Epithelial cell of prostate (primary cell): ENCODE measurements around the gene CAPN8.

Source experiments
- DNase-seq: peaks from one replicate; pipeline ENCODE4 v3.0.0-alpha.2; 2011; ENCODE audit warnings: low read depth, low spot score
- H3K27ac ChIP-seq: fragments of 450-650 bp; 2 replicates; pipeline ENCODE4 v1.5.1; 2017; ENCODE audit warnings: mild to moderate bottlenecking

Gene CAPN8

DNA sequence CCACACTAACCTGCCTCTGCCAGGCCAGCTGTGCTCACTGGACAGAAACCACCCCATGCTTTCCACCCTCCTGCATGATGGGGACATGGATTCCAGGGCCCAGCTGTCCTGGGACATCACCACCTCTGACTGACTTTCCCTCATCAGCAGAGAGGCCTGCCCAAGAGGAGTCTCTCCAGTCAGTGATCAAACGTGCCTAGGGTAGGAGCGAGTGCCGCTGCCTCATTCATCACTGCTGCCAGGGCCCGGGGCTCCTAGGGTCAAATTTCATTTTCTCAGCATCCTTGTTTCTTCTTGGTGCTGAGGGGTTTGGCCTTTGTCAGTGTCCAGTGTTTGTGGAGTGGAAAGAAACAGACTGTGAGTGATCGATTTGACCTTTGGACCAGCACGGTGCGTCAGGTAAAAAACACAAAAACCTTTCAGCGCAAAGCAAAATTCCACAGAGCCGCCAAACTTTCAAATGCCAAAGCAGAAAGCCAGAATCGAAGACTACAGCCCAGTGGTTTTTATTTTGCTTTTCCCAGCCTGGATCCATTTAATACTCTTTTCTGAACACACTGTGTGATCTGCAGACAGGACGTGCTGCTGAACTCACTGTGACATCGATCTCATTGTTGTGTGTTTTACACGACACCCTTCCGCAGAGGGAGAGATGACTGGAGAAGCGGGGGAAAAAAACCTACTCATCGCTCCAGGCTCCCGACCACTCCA lies 43.2 kb downstream of the CAPN8 start:
- no peak for DNase-seq
- no peak overlapping the region for H3K27ac ChIP-seq

DNA sequence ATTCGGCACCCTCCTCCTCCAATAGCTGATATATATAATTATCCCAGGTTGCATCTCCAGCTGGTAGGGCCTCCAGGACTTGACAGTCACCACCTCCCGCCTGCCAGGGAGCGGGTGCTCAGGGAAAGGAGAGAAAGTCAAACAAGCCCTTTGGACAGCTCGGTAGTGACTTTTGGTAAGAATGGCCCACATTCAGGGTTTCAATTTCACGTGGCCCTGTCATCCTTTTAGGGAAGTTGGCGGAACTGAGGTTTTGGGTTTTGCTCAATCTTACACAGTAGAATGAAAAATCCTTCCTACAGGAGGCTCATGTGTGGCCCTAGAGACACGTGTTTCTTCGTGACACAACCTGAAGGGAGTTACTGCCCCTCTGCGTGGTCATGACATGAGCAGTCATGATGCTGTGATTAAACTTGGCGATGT lies 44.2 kb downstream of the CAPN8 start:
- no peak for DNase-seq
- no peak overlapping the region for H3K27ac ChIP-seq

DNA sequence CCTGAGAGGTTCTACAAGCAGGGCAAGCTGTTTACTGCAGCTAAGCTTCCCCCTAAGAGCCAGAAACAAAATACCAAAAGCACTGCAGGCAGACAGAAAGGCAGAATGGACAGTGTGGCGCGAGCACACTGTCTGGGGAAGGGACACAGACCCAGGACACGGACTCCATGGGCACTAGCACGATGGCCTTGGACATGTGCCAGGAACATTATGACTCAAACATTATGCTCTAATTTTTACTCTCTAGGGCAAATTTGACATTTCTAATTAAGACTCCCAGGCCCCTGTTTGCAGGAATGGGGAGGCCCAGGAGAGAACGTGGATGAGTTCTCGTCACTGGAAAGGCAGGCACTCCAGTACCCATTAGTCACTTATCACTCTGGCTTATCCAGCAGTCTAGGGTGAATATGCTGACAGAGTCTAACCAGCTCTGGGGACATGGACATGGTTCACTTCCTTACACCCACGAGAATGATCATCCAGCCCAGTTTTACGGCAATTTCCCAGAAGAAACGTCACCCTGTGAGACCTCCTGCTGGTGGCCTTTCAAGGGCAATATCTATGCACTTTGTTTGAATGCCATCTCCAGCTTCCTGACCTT lies 45.1 kb downstream of the CAPN8 start:
- no peak overlapping the region for H3K27ac ChIP-seq
- DNase-seq = no peak

DNA sequence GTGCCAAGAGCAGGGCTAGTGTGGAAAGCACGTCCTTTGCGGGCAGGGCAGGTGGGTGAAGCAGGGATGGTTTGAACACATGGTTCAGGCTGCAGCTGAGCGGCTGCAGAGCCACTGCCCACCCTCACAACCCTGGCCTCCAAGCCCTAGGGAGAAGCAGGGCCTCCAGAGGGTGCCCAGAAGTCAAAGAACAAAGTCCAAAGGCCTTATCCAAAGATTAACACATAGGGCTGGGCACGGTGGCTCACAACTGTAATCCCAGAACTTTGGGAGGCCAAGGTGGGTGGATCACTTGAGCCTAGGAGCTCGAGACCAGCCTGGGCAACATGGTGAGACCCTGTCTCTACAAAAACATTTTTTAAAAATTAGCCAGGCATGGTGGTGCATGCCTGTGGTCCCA lies 46.8 kb downstream of the CAPN8 start:
- no peak for DNase-seq
- no peak overlapping the region for H3K27ac ChIP-seq

DNA sequence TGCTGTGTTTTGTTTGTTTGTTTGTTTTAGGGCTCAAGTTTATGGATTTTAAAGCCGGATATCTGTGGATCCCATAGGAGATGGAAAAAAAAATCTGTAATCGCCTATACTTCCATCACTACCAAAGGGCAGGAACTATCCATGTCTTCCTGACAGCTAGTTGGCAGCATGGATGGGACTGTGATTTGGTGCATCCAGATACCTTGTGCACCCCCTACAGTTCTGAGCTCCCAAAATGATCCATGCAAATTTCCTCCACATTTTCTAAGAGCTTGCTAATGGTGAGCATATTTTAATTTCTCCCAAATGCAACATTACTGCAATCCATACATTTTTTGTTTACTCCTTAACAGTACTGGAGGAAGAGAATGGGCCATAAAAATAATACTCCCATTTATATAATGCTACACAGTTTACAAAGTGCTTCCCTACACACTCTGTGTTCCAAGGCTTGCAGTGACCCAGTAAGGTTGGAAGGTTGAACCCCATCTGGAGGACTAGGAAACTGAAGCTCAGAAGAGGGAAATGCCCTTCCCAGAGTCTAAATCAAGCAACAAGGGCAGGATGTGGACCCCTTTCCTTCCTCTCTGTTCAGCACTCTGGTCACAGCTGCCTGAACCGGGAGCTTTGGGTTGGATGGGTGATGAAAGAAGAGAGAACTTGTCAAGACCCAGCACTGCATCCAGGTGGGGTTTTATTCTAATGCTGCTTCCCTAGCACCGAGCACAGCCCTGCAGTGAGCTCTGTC lies 48.0 kb downstream of the CAPN8 start:
- H3K27ac ChIP-seq = no peak overlapping the region
- no peak for DNase-seq

DNA sequence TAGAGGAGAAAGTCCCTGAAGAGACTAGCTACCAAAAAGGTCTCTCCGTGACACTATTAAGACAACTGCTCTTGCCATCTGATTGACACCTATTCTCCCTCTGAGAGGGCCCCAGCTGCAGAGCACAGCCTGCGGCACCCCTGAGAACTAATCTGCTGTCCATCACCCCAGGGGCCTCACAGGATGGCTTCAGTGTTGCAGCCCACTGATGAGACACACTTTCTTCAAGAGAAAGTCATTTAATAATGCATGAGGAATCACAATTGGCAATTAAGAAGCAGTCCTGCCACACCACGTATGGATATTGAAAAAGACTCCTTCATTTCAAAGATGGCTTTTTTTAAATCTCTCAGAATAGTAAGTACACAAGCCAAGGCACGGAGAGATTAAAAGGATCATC lies 48.9 kb downstream of the CAPN8 start:
- no peak for DNase-seq

DNA sequence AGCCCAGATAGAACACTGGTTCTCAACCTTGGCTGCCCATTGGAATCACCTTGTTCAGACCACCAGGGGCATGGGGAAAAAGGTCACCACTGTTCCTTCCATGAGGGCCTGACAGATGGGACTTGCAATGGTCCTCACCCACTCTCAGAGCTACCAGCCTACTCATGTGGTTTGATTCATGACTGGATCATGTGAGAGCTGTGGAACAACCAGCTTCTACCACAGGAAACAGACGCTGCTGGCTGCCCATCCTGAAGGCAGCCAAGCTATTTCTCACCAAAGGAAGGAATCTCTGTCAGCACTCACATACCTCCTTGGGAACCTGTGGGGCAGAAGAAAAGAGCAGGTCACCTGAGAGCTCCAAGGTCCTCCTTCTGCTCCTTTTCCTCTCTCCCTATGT lies 53.6 kb downstream of the CAPN8 start:
- no peak for DNase-seq
- no peak overlapping the region for H3K27ac ChIP-seq

More for the DNA sequence above, 48.9 kb downstream of the CAPN8 start:
- H3K27ac ChIP-seq = no peak overlapping the region

DNA sequence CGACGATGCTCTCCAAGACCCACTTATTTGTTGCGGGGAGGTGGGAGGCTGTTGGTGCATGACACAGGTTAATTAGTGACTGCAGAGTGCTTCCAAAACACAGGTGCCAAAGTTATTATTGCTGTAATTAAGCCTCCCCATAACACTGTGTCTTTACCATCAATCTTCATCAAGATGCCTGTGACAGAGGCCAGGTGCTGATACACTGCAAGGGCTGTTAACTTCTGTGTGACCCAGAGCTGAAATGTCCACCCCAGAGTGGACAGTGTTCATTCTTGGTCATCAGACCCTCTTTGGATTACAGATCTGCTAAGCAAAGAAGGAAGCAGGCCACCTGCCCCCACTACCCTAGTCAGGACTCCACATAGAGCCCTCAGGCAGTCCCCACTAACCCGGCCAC lies 55.5 kb downstream of the CAPN8 start:
- DNase-seq = no peak

DNA sequence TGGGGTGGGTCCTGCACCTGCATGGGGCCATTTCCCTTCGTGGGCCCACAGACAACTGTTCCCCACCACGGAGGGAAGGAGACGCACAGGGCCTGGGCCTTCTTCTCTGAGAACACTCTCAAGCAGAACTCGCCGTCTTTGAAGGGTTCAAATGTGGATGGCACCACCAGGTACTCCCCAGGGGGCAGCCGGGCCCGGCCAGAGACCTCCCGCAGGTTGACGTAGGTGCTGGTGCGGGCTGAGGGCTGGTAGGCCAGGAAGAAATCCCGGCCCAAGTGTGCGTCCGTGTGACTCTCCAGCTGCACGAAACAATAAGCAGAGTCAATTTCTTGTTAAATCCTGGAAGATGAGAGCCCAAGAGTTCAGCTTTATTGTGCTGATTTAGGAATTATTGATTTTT lies 56.4 kb downstream of the CAPN8 start:
- no peak overlapping the region for H3K27ac ChIP-seq

More for the DNA sequence above, 55.5 kb downstream of the CAPN8 start:
- no peak overlapping the region for H3K27ac ChIP-seq

DNA sequence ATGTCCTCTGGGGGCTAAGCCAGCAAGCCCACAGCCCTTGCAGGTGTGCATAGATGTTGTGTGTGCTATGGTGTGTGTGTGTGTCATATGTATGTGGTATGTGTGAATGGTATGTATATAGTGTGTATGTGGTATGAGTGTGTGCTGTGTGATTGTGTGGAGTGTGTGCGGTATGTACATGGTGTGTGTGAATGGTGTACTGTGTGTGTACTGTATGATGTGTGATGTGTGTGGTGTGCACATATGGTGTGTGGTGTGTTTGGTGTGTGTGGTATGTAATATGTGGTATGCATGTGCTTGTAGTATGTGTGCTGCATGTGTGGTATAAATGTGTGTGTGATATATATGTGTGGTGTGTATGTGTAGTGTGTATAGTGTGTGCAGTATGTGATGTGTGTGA lies 107.0 kb downstream of the CAPN8 start:
- H3K27ac ChIP-seq = no peak overlapping the region

More for the DNA sequence above, 56.4 kb downstream of the CAPN8 start:
- DNase-seq = no peak

DNA sequence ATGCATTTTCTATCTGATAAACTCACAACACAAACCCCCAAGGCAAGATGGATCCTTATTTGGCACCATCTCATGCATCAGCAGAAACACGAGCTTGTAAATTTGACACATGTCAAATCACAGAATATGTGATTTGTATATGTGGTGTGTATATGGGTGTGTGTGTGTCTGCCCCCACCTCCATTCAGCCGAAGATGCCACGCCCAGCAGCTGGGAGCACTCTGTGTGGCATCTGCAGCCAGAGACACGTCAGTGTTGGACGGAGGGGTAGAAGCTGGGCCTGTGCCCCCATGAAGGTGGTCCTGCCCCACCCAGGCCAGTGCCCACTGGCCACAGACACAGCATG lies 108.4 kb downstream of the CAPN8 start:
- no peak for DNase-seq
- H3K27ac ChIP-seq = no peak overlapping the region

More for the DNA sequence above, 107.0 kb downstream of the CAPN8 start:
- DNase-seq = no peak

DNA sequence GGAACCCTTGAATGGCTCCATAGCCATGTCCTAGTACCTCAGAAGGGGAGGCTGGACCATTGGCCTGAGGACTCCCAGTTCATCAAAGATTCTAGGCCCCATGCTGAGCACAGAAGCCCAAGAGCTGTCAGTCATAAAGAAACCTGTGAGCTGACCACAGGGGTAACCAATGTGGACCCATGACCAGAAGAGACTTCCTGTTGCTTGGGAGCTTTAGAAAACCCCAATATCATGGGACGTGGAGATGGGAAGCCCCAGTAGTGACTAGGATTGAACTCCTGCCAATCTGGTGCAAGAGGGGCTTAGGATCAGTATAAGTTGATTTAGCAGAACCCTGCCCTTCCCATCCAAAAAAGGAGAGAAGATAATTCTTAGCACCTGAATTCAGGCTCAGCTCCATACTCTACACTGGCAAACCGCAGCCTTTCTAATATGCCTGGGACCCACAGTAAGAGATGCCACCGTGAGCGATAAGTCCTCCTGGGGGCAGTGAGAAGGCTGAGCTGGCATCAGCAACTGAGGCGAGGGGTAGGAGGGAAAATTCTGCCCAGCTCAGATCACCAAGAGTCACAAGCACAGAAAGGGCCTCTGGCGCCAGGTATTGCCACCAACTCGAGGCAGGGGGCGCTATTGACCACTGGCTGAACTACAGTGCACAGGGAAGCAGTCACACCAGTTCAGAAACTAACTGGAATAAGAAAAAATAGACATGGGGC lies 108.9 kb downstream of the CAPN8 start:
- H3K27ac ChIP-seq = no peak overlapping the region
- DNase-seq = no peak

DNA sequence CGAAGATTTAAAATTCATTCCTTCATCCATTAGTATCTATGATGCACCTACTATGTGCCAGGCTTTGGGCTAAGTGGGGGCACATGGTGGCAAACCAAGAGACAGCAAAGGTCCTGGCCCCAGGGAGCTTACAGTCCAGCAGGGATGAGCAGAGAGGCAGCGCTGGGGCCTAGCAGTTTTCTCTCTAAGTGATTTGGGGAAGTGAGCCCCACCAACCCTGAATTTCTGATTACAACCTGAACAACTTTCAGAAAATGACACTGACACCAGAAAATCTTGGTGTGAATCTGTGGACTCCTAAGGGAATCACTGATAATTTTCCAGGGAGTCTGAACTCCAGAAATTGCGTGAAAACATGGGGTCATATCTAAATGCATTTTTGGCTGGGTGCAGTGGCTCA lies 111.5 kb downstream of the CAPN8 start:
- no peak overlapping the region for H3K27ac ChIP-seq
- DNase-seq = no peak

DNA sequence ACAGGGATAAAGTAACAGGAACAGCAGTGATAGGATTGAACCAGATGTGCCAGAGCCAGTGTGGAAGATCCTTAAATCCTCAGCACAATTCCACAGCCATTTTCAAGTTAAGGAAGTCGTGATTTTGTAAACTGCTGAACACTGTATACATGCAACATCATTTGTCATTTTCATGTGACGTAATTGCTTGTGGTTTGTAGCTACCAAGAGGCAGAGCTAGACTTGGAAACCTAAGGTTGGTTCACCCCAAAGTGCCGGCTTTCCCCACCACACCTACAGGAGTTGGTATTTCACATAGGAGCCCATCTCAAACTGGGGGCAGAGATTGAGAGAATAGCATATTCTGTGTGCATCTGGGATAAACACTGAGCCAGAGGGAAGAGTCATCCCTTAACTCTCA lies 113.9 kb downstream of the CAPN8 start:
- DNase-seq = no peak
- no peak overlapping the region for H3K27ac ChIP-seq

DNA sequence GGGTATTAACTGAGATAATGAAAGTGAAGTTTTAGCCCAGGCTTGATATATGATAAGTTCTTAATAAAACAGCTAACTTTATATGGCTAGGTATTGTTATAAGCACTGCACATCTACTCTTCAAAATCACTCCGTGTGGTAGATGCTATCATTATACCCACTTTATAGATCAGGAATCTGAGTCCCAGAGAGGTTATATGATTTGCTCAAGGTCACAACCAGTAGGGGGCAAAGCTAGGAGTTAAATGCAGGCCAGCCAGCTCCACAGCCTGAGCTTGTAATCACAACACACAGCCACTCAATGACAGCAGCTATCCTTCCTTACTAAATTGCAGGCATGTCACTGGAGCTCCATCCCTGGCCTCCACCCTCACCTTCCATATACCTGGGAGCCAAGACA lies 115.8 kb downstream of the CAPN8 start:
- H3K27ac ChIP-seq = no peak overlapping the region
- DNase-seq = no peak

DNA sequence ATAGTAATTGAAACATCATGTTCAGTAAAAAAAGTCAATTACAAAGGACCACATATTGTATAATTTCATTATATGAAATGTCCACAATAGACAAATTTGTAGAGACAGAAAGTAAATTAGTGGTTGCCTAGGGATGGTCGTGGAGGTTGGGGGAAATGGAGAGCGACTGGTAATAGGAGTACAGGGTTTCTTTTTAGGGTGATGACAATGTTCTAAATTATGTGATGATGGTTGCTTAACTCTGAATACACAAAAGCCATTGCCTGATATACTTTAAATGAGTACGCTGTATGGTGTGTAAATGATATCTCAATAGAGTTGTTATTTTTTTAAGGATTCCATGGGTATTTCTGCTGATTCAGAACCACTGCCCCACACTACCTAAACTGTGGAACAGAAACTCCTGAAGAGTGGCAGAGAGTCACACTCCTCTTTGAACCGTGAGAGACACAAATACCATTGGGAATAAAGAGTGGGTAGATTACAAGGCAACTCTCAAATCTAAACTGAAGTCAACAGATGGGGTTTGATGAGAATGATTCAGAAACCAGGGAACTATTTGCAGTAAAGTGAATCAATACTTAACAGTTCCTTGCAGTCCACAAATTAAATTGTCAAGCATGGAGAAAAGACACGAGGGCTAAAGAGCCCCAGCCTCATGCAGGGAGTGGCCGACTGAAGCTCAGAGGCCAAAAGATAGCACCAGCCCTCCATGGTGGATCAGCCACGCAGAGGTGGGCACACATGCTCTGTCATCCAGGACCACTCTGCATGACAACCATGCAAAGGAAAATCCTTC lies 118.0 kb downstream of the CAPN8 start:
- DNase-seq = no peak
- no peak overlapping the region for H3K27ac ChIP-seq

DNA sequence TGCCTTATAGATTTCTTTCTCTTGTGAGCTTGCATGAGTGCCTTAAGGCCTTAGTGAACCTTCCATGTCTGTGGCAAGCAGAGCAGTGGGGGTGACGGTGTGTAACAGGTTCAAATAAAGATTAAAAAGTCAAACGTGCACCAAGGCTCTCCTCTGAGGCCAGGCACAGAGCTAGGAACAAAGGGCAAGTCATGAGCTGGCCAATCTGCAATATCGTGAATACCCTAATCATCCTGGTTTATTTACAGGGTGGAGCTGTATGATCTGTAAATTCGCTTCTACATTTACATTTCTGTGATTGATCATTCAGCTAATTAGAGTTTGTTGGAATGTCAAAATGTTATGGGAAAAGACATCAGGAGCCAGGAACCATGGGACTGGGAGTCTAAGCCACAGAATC lies 120.2 kb downstream of the CAPN8 start:
- no peak overlapping the region for H3K27ac ChIP-seq
- no peak for DNase-seq

DNA sequence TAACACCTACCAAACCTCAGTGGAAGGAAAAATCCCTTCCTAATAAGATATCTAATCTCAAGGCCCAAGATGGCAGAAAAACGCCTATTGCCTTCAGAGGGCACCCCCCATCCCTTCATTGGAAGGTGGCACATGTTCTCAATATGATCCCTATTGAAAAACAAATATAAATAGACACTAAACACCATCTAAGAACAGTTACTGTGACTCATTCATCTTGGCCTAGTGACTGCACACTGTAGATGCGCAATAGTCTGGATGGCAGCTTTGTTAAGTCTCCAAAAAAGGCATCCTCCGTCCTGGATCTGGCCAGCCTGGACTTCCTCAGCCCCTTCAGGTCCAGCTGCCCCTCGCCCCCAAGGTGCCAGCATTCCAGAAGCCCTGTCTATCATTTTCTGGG lies 121.9 kb downstream of the CAPN8 start:
- H3K27ac ChIP-seq = no peak overlapping the region
- no peak for DNase-seq

DNA sequence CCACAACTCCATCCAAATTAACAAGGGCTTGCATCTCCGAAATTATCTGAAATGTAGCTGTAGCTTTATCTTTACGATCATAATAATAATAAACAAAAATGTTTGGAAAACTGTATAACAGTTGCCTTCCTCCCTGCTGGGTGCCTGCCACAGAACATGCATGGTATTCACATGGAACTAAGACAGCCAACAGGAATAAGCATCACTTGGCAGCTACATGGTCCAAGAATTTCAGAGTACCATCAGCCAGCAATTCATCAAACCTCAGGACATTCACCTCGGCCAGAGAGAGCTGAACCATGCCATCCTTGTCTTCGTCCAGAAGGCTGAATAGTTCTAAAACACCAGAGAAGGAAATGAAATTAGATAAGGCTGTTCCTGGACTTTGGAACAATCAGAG lies 122.7 kb downstream of the CAPN8 start:
- H3K27ac ChIP-seq = no peak overlapping the region
- DNase-seq = no peak

DNA sequence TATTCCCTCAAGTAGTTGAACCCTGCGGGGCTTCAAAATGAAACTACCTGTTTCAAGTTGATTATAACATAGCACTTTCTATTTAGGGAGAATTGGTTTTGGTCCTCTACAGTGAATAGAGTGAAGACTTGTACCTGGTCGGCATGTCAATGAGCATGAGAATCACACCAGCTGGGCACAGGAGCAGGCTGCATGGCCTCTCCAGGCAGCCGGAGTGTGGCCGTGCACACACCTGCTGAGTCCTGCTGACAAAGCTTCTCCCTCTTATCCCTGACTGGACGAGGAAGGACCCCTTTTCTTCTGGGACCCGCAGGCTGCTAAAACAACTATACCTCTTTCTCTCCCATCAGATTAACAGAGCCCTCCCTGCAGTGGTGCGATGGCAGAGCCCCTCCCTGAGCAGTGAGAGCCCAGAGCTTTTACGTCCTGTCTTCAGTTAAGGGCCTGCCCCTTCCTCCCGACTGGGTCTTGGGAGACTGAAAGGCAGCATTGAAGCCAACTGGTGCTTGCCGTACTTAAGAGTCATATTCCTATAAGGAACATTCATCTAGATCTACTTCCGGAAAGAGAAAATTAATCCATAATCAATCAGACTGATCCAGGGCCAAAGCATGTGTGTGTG lies 124.9 kb downstream of the CAPN8 start:
- H3K27ac ChIP-seq = no peak overlapping the region
- no peak for DNase-seq
